GM21360 (cell line): ENCODE measurements around the gene PLEKHA3.
A peak's percentile ranks its signal among the peaks of the same experiment; 100 is the strongest.
"Not testable (repeated sequence)": the region's sequence is repeated elsewhere in the genome, so short reads cannot be mapped to it uniquely, and the experiment has no call there.

Experiments used
- ATAC-seq: cut with Tn5 transposase; IDR thresholded peaks from one replicate; pipeline ENCODE4 v1.9.1; 2021; ENCODE audit warnings: mild to moderate bottlenecking, moderate library complexity; ENCODE audit not compliant: unreplicated experiment

Gene PLEKHA3

GRCh38 chr2:178522950-178523595 lies 42.8 kb downstream of the PLEKHA3 start:
- ATAC-seq: peak; percentile 95

DNA sequence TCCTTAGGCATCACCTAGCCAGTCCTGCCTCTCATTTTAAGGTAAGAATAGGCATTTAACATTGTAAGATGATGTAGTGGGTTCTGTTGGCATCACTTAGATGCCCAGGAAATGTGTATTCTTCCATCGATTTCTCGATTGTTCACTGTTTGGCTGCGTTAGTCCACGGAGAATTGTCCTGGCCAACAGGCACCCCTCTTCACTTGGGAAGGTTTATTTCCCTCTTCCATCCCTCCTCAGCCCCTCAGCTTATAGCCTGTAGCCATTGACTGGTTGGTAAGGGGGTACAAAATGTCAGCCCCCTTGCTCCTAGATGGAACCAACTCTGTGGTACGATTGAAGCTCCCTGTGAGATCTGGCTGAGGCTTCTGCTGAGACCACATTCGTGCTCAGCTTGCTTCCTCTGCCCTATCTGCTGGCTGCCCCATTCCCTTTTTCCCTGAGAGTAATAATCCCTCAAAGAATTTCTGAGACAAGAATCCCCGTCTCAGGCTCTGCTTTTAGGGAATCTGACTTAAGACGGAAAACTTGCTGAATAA lies 43.4 kb downstream of the PLEKHA3 start:
- no peak for ATAC-seq

DNA sequence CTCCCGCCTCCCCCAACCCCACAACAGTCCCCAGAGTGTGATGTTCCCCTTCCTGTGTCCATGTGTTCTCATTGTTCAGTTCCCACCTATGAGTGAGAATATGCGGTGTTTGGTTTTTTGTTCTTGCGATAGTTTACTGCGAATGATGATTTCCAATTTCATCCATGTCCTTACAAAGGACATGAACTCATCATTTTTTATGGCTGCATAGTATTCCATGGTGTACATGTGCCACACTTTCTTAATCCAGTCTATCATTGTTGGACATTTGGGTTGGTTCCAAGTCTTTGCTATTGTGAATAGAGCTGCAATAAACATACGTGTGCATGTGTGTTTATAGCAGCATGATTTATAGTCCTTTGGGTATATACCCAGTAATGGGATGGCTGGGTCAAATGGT lies 44.8 kb downstream of the PLEKHA3 start:
- not testable (repeated sequence) for ATAC-seq

- not testable (repeated sequence) for ATAC-seq
Measured at GRCh38 chr2:178525460-178525859, 45.2 kb downstream of the PLEKHA3 start.

DNA sequence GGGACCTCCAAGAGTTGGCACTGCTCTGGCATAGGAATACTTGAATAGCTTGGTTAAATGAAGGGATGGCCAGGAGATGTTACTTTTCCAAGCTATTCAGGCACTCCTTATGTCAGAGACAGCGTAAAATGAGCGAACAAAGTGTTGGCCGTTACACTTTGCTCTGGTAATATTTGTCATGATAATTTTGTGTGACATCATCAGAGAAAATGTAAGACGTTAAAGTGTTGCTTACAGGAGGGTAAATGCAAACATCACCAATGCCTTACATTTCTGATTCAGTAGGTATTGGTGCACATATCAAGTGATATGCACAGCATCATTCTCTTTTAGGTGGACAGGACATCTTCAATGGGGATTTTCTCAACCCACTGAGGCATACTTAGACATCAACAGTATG lies 46.0 kb downstream of the PLEKHA3 start:
- no peak for ATAC-seq

- ATAC-seq: no peak
Measured at GRCh38 chr2:178527592-178527991, 47.3 kb downstream of the PLEKHA3 start.

DNA sequence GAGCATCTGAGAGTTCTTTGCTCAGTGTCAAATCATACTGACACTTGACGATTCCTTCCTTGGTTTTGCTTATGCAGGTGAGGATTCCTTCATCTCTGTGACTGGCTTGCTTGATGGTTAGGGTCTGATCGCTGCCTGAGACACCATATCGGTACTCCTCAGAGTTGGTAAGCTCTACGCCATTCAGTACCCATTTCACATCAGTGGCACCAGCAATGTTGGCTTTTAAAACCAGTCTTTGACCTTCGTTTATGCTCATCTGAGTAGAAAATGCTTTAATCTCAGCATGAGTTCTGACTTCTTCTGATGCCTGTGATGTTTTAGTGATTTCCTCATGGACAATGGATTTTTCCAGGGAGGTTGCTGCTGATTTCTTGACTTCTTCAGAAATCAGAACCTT lies 48.4 kb downstream of the PLEKHA3 start:
- no peak for ATAC-seq

- ATAC-seq: no peak
Measured at GRCh38 chr2:178529194-178529593, 48.9 kb downstream of the PLEKHA3 start.

- peak; percentile 1 for ATAC-seq
Measured at GRCh38 chr2:178530131-178530530, 49.9 kb downstream of the PLEKHA3 start.

- ATAC-seq: peak; percentile 93
Measured at GRCh38 chr2:178530625-178531142, 50.4 kb downstream of the PLEKHA3 start.

DNA sequence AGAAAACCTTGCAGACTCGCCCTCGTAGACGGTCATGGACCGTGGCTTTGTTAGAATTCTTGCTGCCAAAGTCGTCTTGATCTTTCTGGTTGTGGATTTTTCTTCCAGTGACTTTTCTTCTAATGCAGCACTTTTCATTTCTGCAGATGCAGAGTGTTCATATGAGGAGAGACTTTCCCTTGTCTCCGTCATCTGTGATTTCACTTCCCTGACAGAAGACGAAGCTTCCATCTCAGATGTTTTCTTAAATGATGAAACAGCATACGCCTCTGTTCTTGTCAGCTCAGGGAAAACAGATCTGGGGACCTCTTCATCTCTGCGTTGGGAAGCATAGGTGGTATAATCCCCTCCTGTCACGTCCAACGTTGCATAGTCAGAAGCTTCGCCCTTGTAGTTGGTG lies 50.9 kb downstream of the PLEKHA3 start:
- no peak for ATAC-seq

DNA sequence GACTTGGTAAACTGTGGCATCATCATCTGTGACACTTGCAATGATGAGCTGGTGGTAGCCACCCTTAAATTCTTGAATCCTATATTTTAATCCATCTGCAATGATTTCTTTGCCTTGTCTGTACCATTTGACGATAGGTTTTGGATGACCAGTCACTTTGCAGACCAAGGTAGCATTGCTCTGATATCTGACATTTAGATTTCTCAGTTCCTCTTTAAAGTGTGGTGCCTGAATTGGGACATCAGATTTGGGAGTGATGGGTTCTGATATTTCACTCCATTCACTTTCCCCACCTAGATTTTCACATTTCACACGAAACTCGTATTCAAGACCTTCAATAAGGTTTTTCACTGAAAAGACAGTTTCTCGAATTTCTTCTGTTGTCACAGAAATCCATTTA lies 55.8 kb downstream of the PLEKHA3 start:
- ATAC-seq: no peak

DNA sequence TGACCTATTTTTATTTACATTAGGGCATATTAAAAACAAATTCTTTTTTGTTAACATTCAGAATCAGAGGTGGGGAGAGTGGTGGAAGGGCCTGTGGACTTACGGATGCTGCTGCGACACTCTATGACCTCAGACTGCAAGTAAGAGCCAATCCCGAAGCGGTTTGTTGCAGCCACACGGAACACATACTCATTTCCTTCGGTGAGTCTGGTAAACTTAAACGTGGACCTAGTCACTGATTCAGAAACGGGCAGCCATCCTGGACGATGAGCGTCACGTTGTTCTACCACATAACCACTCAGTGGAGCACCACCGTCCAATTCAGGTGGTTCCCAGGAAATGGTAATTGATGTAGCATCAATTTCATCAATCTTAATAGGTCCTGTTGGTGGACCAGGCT lies 61.9 kb downstream of the PLEKHA3 start:
- ATAC-seq: no peak

- ATAC-seq: no peak
Measured at GRCh38 chr2:178542569-178542968, 62.3 kb downstream of the PLEKHA3 start.

- ATAC-seq: no peak
Measured at GRCh38 chr2:178550352-178550751, 70.1 kb downstream of the PLEKHA3 start.

DNA sequence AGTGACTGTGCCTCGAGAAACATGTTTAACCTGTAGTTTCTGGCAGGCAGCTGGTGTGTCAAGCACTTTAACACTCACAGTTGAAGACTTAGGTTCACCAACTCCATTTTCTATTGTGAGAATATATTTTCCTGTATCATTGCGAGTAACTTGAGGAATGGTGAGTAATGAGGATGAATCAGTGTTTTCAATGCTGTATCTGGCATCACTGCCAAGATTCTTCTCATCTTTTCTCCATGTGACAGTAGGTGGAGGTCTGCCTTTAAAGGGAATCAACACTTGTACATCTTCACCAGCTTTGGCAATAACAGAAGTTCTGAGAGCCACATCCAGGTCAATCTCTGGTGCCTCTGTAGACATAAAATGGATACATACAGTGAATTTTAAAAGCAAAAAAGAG lies 72.8 kb downstream of the PLEKHA3 start:
- ATAC-seq: no peak
